PC-9 (cell line): ENCODE results near the gene SNX8. TPM values are rescaled to one million over a fixed set of nuclear protein-coding genes. Genes with fewer than 3 reads are reported as not detected.

Experiments used
- BruUV-seq: library from RNA; stranded (reverse); fragments of 400-500 nt; replicated peaks from 2 replicates; lab custom pipeline; 2021; lab: Mats Ljungman, UMichigan
- CTCF ChIA-PET: fragments of 300-600 bp; sonication (Branson Sonifier 250); formaldehyde crosslinking; loops from one replicate; lab custom pipeline; 2022; ENCODE audit warnings: antibody characterized with exemption; lab: Charles Lee
- POLR2A ChIA-PET: fragments of 300-600 bp; sonication (Branson Sonifier 250); formaldehyde crosslinking; loops from one replicate; lab custom pipeline; 2022; ENCODE audit warnings: antibody characterized with exemption; ENCODE audit not compliant: unreplicated experiment; lab: Charles Lee
- DNase-seq, 2 experiments: peaks; one replicate each; pipeline versions ENCODE4 v3.0.0 to v3.0.0-alpha.2; 2015 to 2022; ENCODE audit warnings: mixed read lengths in 1 of 2
- H2AFZ ChIP-seq: fragments of 200-600 bp; sonication (generic); 2 replicates; pipeline ENCODE4 v1.8.1; 2017; ENCODE audit warnings: antibody characterized with exemption
- H3F3A ChIP-seq: fragments of 200-600 bp; sonication (generic); 2 replicates; pipeline ENCODE4 v1.8.1; 2017; ENCODE audit warnings: antibody characterized with exemption, mild to moderate bottlenecking, low read depth; ENCODE audit not compliant: insufficient read depth
- H3K27ac ChIP-seq: fragments of 200-600 bp; sonication (generic); 2 replicates; pipeline ENCODE4 v1.6.1; 2016; ENCODE audit warnings: mixed run types
- H3K27me3 ChIP-seq: fragments of 200-600 bp; sonication (generic); 2 replicates; pipeline ENCODE4 v1.6.1; 2016; ENCODE audit warnings: low read depth, mixed run types; ENCODE audit not compliant: insufficient read depth
- H3K36me3 ChIP-seq: fragments of 200-600 bp; sonication (generic); 2 replicates; pipeline ENCODE4 v1.6.1; 2016; ENCODE audit warnings: low read depth, mixed run types
- H3K4me1 ChIP-seq: fragments of 200-600 bp; sonication (generic); replicated peaks from 2 replicates; pipeline ENCODE4 v1.6.1; 2016; ENCODE audit warnings: mixed run types; ENCODE audit not compliant: insufficient read depth
- H3K4me2 ChIP-seq: fragments of 200-600 bp; sonication (generic); 2 replicates; pipeline ENCODE4 v1.6.1; 2017; ENCODE audit warnings: mixed run types
- H3K4me3 ChIP-seq: fragments of 200-600 bp; sonication (generic); 2 replicates; pipeline ENCODE4 v1.6.1; 2016; ENCODE audit warnings: mixed run types
- H3K79me2 ChIP-seq: fragments of 200-600 bp; sonication (generic); 2 replicates; pipeline ENCODE4 v1.6.1; 2017; ENCODE audit warnings: low read depth, mixed run types
- H3K9me2 ChIP-seq: fragments of 200-600 bp; sonication (generic); 2 replicates; pipeline ENCODE4 v1.8.1; 2017; ENCODE audit warnings: mild to moderate bottlenecking; ENCODE audit not compliant: insufficient read depth
- H3K9me3 ChIP-seq: fragments of 200-600 bp; sonication (generic); 2 replicates; pipeline ENCODE4 v1.8.1; 2016; ENCODE audit warnings: low read depth; ENCODE audit not compliant: insufficient read depth
- H4K20me1 ChIP-seq: fragments of 200-600 bp; sonication (generic); 2 replicates; pipeline ENCODE4 v1.8.1; 2017; ENCODE audit not compliant: insufficient read depth
- CTCF ChIP-seq: fragments of 200-600 bp; sonication (generic); conservative IDR thresholded peaks from 2 replicates; pipeline ENCODE4 v1.6.1; 2017; ENCODE audit warnings: mixed run types, antibody characterized with exemption, mild to moderate bottlenecking, moderate library complexity
- EZH2 ChIP-seq: fragments of 200-600 bp; sonication (generic); IDR thresholded peaks from 2 replicates; pipeline ENCODE4 v1.8.0; 2017; ENCODE audit warnings: antibody characterized with exemption, low read depth
- intact Hi-C: fragments of 100-400 bp; cut with micrococcal nuclease; formaldehyde crosslinking; loops from one replicate; pipeline ENCODE4 v1.10.0; 2022; ENCODE audit not compliant: unreplicated experiment
- total RNA-seq: library from RNA; stranded (reverse); gene quantifications from 2 replicates; pipeline ENCODE4 v1.2.3, GENCODE V29; 2021

Gene SNX8
- total RNA-seq, 1 experiment from 2014 or later: 102 TPM

GRCh38 chr7:2254429-2255144 lies 59.7 kb downstream of the SNX8 start:
- ChIA-PET POLR2A (interaction anchor here (0.5 kb wide), 1 partner anchor 12 kb away, joined by 4 read pairs; no protein-coding TSS in a partner anchor), CTCF (interaction anchor here (0.7 kb wide), 1 partner anchor 99 kb away, joined by 3 read pairs; no protein-coding TSS in a partner anchor)
- Histone ChIP-seq H2AFZ (no peak overlapping the region), H3K4me3 (no peak overlapping the region), H3K79me2 (0 out of 2 replicates have a peak, but pooled peaks cover 3% of the 10 kb centered on the region), H3F3A (peaks cover 33% of the 10 kb centered on the region), H3K4me2 (peak overlapping the region; percentile 54), H3K27ac (peak overlapping the region; percentile 61), H3K9me2 (no peaks in the 10 kb centered on the region), H3K4me1 (peaks cover 49% of the 10 kb centered on the region), H3K36me3 (no peaks in the 10 kb centered on the region), H4K20me1 (no peaks in the 10 kb centered on the region), H3K9me3 (no peaks in the 10 kb centered on the region), H3K27me3 (no peaks in the 10 kb centered on the region)
- intact Hi-C loops: no loop called here
- BruUV-seq: TSS peak; percentile 58
- TF ChIP-seq EZH2: no peak
- no peak for TF ChIP-seq CTCF
- DNase-seq: no peak

- 0 out of 2 replicates have a peak, but pooled peaks cover 3% of the 10 kb centered on the region for H3K79me2 ChIP-seq
- H4K20me1 ChIP-seq: no peaks in the 10 kb centered on the region
- H3K4me2 ChIP-seq: 0 out of 2 replicates have a peak overlapping the region, but pooled peaks have one; percentile 54
- H3K9me2 ChIP-seq: no peaks in the 10 kb centered on the region
- ChIA-PET CTCF (interaction anchor here (0.7 kb wide), 1 partner anchor 644 kb away, joined by 4 read pairs; no protein-coding TSS in a partner anchor), POLR2A (no interaction called here)
- no peaks in the 10 kb centered on the region for H3K9me3 ChIP-seq
- H3K4me1 ChIP-seq: peaks cover 55% of the 10 kb centered on the region
- no peak overlapping the region for H3K27ac ChIP-seq
- no peak overlapping the region for H3K4me3 ChIP-seq
- TF ChIP-seq CTCF: no peak
- no peak for TF ChIP-seq EZH2
- peaks cover 42% of the 10 kb centered on the region for H3F3A ChIP-seq
- intact Hi-C loops: no loop called here
- no peaks in the 10 kb centered on the region for H3K27me3 ChIP-seq
- no peak overlapping the region for H2AFZ ChIP-seq
- H3K36me3 ChIP-seq: no peaks in the 10 kb centered on the region
- no TSS peak for BruUV-seq
- no peak for DNase-seq
Observed at GRCh38 chr7:2253525-2254244, 60.6 kb downstream of the SNX8 start.

- Histone ChIP-seq H3K4me1 (peaks cover 61% of the 10 kb centered on the region), H3K36me3 (no peaks in the 10 kb centered on the region), H3K4me2 (no peak overlapping the region), H3K27ac (no peak overlapping the region), H3K9me3 (no peaks in the 10 kb centered on the region), H3F3A (peaks cover 48% of the 10 kb centered on the region), H4K20me1 (no peaks in the 10 kb centered on the region), H3K4me3 (no peak overlapping the region), H3K27me3 (no peaks in the 10 kb centered on the region), H3K79me2 (no peaks in the 10 kb centered on the region), H2AFZ (no peak overlapping the region), H3K9me2 (no peaks in the 10 kb centered on the region)
- ChIA-PET POLR2A (no interaction called here), CTCF (interaction anchor here (0.7 kb wide), 1 partner anchor 644 kb away, joined by 4 read pairs; no protein-coding TSS in a partner anchor)
- BruUV-seq: no TSS peak
- no peak for DNase-seq
- TF ChIP-seq EZH2: no peak
- TF ChIP-seq CTCF: no peak
- intact Hi-C loops: no loop called here
Observed at GRCh38 chr7:2253021-2253420, 61.2 kb downstream of the SNX8 start.
